Smooth muscle cell of the pulmonary artery (primary cell): ENCODE data around the gene GON7. TPM values are rescaled to one million over a fixed set of nuclear protein-coding genes. Genes with fewer than 3 reads are reported as not detected.

Experiments used
- total RNA-seq: library from RNA; depleted of rRNA; stranded (reverse); fragments of >200 nt; gene quantifications from 2 replicates; pipeline ENCODE4 v1.2.3, GENCODE V29; 2014

Gene GON7
- 5.5 and 6.2 TPM in 2 replicates for total RNA-seq

GRCh38 chr14:93206793-93207467 is at the start of gene GON7, which contains the start of gene UBR7:
GON7 (minus strand) TSS chr14:93207065; CDS start chr14:93207037, 28 bp downstream.
UBR7 (plus strand) TSS chr14:93207256; CDS start chr14:93207292, 36 bp downstream.

GRCh38 chr14:93184391-93185348 is 22.2 kb downstream of the GON7 start, which contains the start of the genes LYSET and MOAP1:
LYSET (plus strand) TSS chr14:93185317; CDS start chr14:93185406, 89 bp downstream.
MOAP1 (minus strand) TSS chr14:93184897; CDS start chr14:93184242, 655 bp downstream.

Other genes starting within 250 kb of the GON7 start
- 23.3 and 31.7 TPM in 2 replicates for gene ITPK1, start 91.1 kb downstream of the GON7 start, total RNA-seq
- gene MOAP1, start 22.2 kb downstream of the GON7 start, total RNA-seq: 18.8 and 23.8 TPM in 2 replicates
- gene LYSET, start 21.7 kb downstream of the GON7 start, total RNA-seq: 6.7 and 9.0 TPM in 2 replicates
- gene UBR7, start 191 bp upstream of the GON7 start, total RNA-seq: 20.6 and 23.8 TPM in 2 replicates
- 23.2 and 26.2 TPM in 2 replicates for gene BTBD7, start 126.0 kb upstream of the GON7 start, total RNA-seq
- gene COX8C, start 140.1 kb upstream of the GON7 start, total RNA-seq: not detected in 2 replicates
- 0.07 and 0.33 TPM in 2 replicates for gene UNC79, start 223.9 kb upstream of the GON7 start, total RNA-seq